Activated CD4-positive, alpha-beta memory T cell treated with anti-CD3 and anti-CD28 coated beads for 36 hours (primary cell): ENCODE results near the gene CACNA1B. TPM values are rescaled to one million over a fixed set of nuclear protein-coding genes. Genes with fewer than 3 reads are reported as not detected.
A peak's percentile ranks its signal among the peaks of the same experiment; 100 is the strongest.
"Not testable (repeated sequence)": the region's sequence is repeated elsewhere in the genome, so short reads cannot be mapped to it uniquely, and the experiment has no call there.

ENCODE experiments used
- CTCF ChIA-PET: fragments of 350-600 bp; sonication (Branson Sonifier 250); formaldehyde crosslinking; loops from one replicate; lab custom pipeline; 2021; ENCODE audit warnings: antibody characterized with exemption, inconsistent platforms; lab: Charles Lee
- POLR2A ChIA-PET: fragments of 350-600 bp; sonication (Branson Sonifier 250); formaldehyde crosslinking; loops from one replicate; lab custom pipeline; 2021; ENCODE audit warnings: antibody characterized with exemption; lab: Charles Lee
- DNase-seq: peaks from one replicate; pipeline ENCODE4 v3.0.0-alpha.2; 2020
- H3K27ac Mint-ChIP-seq: one replicate; pipeline ENCODE4 v1.8.0; 2021; ENCODE audit warnings: mixed read lengths
- H3K27me3 Mint-ChIP-seq: one replicate; pipeline ENCODE4 v1.8.0; 2021; ENCODE audit warnings: mixed read lengths
- H3K36me3 Mint-ChIP-seq: one replicate; pipeline ENCODE4 v1.8.0; 2021; ENCODE audit warnings: mixed read lengths
- H3K4me1 Mint-ChIP-seq: one replicate; pipeline ENCODE4 v1.8.0; 2021; ENCODE audit warnings: low read depth, mixed read lengths
- H3K4me3 Mint-ChIP-seq: one replicate; pipeline ENCODE4 v1.8.0; 2021; ENCODE audit warnings: mild to moderate bottlenecking, mixed read lengths
- H3K9me3 Mint-ChIP-seq: one replicate; pipeline ENCODE4 v1.8.0; 2021; ENCODE audit warnings: mixed read lengths
- intact Hi-C: fragments of 100-400 bp; cut with micrococcal nuclease; formaldehyde crosslinking; loops from one replicate; pipeline ENCODE4 v1.15.1; 2023
- total RNA-seq, 2 experiments: library from RNA; stranded (reverse); gene quantifications; one replicate each; pipeline ENCODE4 v1.2.3, GENCODE V29; 2021

The CACNA1B gene
- under 1 TPM; 0.02 to 0.17 TPM for total RNA-seq

DNA sequence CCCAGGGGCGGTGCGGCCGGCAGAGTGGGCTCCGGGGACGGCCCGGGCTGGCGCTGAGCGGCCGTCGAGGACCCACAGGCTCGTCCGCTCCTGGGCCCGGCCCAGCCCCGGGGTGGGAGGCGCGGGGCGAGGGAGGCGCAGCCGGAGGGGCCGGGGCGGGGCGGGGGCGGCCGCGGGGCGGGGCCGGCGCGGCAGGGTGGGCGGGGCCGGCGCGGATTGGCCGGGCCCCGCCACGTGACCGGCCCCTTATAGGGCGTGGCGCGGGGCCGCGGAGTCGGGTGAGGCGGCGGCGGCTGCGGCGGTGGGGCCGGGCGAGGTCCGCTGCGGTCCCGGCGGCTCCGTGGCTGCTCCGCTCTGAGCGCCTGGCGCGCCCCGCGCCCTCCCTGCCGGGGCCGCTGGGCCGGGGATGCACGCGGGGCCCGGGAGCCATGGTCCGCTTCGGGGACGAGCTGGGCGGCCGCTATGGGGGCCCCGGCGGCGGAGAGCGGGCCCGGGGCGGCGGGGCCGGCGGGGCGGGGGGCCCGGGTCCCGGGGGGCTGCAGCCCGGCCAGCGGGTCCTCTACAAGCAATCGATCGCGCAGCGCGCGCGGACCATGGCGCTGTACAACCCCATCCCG, at the start of gene CACNA1B:
TSS of gene CACNA1B (plus strand) at position 277 of the 617 bp plus-strand sequence. CDS start at position 429, 152 bp downstream.
- H3K4me1 Mint-ChIP-seq, H3K36me3 Mint-ChIP-seq, H3K4me3 Mint-ChIP-seq, CTCF ChIA-PET, H3K9me3 Mint-ChIP-seq, POLR2A ChIA-PET, H3K27ac Mint-ChIP-seq, DNase-seq, intact Hi-C loops: not testable (repeated sequence)
- peaks cover 35% of the 10 kb centered on the region for H3K27me3 Mint-ChIP-seq

DNA sequence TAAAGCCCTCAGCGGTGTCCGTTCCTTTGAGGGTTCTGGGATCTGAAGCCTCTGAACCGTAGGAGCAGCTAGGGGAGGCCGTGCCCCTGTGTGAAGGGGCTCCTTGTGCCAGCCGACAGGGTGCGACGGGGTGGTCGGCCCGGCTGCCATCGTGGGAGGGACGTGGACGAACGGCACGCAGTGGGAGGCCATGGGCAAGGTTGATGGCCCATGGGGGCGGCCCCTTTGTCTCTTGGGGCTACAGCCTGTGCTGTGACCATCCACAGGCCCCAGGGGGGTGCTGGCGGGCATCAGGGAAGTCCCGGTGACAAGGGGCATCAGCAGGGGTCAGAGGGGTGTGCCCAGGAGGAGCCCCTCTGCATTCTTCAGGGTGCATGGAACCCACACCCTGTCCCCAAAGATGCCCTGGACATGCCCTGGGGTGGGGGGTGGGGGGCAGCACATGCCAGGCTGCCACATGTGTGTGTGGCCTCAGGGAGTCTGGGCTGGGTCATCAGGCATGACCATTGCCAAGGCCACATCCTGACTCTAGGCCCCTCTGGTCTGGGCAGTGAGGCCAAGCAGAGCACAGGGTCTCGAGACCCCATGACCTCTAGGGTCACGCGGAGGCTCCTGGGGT, 49.6 kb upstream of the CACNA1B start:
- intact Hi-C loops: no loop called here
- H3K9me3 Mint-ChIP-seq: no peaks in the 10 kb centered on the region
- ChIA-PET CTCF (no interaction called here), POLR2A (no interaction called here)
- H3K4me1 Mint-ChIP-seq: peaks cover 2% of the 10 kb centered on the region
- H3K27me3 Mint-ChIP-seq: no peaks in the 10 kb centered on the region
- no peak for DNase-seq
- no peak overlapping the region for H3K4me3 Mint-ChIP-seq
- H3K27ac Mint-ChIP-seq: no peak overlapping the region
- peaks cover 34% of the 10 kb centered on the region for H3K36me3 Mint-ChIP-seq

DNA sequence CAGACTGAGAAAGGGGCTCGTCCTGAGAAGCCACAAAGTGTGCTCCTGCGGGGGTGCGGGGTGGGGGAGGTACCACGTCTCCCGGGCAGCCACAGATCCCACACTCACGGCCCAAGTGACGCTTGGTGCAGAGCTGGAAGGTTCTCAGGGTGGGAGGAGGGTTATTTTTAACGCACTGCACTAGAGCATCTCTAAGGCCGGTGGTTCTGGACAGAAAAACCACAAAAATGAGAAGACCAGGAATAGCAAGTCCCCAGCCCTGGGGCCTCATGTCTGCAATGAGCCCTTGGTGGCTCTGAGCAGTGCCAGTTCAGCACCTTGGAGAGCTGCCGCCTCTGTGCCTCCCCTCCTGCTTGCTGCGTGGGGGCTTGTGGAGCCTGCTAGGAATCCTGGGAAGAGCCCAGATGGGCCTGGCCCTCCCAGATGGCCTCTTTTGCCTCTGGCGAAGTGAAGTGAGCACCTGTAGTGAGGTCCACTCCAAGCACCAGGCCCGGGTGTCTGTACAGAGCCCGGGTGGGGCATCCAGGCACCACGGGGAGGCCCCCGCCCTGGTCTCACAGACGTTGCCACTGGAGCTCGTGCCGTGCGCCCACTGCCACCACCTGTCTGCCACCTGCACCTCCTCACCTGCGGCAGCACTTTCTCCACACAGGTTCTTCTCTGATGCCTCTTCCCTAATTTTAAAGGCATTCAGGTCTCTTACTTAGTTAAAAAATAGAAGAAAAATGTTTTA, 48.9 kb upstream of the CACNA1B start:
- POLR2A ChIA-PET: no interaction called here

DNA sequence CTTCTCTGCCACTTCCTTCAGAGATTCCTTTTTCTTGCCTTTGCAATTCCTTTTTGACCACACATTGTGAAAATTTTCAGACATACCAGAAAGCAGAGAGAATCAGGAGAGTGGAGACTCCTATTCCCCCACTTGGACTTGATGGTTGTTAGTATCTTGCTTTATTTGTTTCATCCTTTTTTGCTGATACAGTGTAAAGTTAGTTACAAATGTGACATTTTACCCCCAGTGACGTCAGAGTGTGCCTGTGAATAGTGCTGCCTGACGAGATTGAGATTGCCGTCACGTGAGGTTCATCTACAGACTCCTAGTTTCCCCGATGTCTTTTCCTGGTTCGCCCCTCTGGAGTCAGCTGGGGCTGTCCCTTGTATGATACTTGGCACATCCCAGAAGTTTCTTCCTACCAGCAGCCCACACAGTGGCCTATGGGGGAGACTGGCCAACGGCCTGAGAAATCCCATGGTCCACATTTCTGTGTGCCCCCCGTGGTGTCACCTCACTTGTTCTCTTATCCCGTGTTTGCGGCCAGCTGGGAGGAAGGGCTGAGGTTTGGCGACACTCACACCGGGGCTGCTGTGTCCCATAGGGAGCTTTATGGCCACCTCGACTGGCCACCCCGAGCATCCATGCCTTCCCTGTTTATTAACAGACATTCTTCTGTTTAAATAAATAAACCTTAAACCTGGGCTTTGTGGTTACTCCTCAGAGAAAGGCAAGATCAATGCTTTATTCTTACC, 48.2 kb upstream of the CACNA1B start:
- no peak for DNase-seq
- POLR2A ChIA-PET: no interaction called here

More for the DNA sequence above, 48.9 kb upstream of the CACNA1B start:
- intact Hi-C loops: no loop called here
- H3K27me3 Mint-ChIP-seq: no peaks in the 10 kb centered on the region
- no peaks in the 10 kb centered on the region for H3K9me3 Mint-ChIP-seq
- H3K27ac Mint-ChIP-seq: no peak overlapping the region
- CTCF ChIA-PET: no interaction called here
- H3K4me1 Mint-ChIP-seq: peaks cover 2% of the 10 kb centered on the region
- peak; percentile 29 for DNase-seq
- peaks cover 35% of the 10 kb centered on the region for H3K36me3 Mint-ChIP-seq
- no peak overlapping the region for H3K4me3 Mint-ChIP-seq

DNA sequence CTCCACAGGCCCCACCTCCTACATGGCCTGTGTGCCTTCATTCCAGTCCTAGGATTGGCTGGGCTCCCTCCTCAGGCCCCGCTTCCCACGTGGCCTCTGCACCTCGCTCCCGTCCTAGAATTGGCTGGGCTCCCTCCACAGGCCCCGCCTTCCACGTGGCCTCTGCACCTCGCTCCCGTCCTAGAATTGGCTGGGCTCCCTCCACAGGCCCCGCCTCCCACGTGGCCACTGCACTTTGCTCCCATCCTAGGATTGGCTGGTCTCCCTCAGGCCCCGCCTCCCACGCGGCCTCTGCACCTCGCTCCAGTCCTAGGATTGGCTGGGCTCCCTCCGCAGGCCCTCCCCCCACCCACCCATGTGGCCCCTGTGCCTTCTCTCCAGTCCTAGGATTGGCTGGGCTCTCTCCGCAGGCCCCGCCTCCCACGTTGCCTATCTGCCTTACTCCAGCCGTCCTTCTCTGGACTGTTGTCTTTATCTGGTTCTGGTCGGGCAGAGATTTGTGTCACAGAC, 45.3 kb upstream of the CACNA1B start:
- no peaks in the 10 kb centered on the region for H3K9me3 Mint-ChIP-seq
- H3K4me3 Mint-ChIP-seq: no peak overlapping the region
- H3K36me3 Mint-ChIP-seq: peaks cover 13% of the 10 kb centered on the region
- POLR2A ChIA-PET: no interaction called here
- no peak overlapping the region for H3K27ac Mint-ChIP-seq
- no peak for DNase-seq
- H3K4me1 Mint-ChIP-seq: no peaks in the 10 kb centered on the region
- CTCF ChIA-PET: no interaction called here
- H3K27me3 Mint-ChIP-seq: no peaks in the 10 kb centered on the region
- intact Hi-C loops: no loop called here

More for the DNA sequence above, 48.2 kb upstream of the CACNA1B start:
- Mint-ChIP-seq H3K9me3 (no peaks in the 10 kb centered on the region), H3K27me3 (no peaks in the 10 kb centered on the region), H3K27ac (no peak overlapping the region), H3K4me1 (no peaks in the 10 kb centered on the region), H3K36me3 (peaks cover 30% of the 10 kb centered on the region), H3K4me3 (no peak overlapping the region)
- intact Hi-C loops: no loop called here
- CTCF ChIA-PET: no interaction called here

DNA sequence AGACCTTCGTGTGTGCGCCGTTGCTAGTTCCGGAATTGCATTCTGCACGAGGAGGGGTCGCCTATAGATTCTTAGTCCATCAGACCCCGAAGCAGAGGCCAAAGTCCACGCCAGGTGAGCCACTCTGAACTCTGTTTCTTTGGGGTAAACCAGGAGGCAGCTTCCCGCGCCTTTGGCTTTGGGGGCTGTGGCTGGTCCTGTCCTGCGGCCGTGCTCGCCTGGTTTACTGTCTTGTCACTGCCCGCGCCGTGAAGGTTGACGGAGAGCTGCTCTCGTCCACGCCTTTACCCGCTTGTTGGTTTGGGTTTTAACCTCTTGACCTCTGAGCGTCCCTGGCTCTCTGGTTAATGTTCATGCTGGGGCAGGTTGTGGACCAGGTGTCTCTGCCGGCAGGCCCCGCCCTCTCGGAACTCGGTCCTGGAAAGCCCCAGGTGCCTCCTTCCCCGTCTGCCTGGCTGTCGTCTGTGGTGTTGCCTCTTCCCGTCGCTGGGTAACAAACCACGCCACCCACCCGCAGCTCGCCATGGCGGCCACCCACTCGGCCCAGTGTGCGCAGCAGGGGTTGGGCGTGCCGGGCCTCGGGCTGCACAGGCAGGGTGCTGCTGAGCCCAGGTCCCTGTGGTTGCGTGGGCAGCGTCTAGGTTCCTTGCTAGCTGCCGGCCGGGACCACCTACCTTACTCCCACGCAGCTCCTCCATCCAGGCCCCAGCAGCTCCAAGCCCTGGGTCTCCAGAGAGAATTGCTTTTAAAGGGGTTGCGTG, 44.6 kb upstream of the CACNA1B start:
- no peaks in the 10 kb centered on the region for H3K9me3 Mint-ChIP-seq
- no peak for DNase-seq
- ChIA-PET CTCF (no interaction called here), POLR2A (no interaction called here)
- no peak overlapping the region for H3K4me3 Mint-ChIP-seq
- H3K4me1 Mint-ChIP-seq: no peaks in the 10 kb centered on the region
- H3K27me3 Mint-ChIP-seq: no peaks in the 10 kb centered on the region
- H3K36me3 Mint-ChIP-seq: peaks cover 13% of the 10 kb centered on the region
- no peak overlapping the region for H3K27ac Mint-ChIP-seq
- intact Hi-C loops: no loop called here

DNA sequence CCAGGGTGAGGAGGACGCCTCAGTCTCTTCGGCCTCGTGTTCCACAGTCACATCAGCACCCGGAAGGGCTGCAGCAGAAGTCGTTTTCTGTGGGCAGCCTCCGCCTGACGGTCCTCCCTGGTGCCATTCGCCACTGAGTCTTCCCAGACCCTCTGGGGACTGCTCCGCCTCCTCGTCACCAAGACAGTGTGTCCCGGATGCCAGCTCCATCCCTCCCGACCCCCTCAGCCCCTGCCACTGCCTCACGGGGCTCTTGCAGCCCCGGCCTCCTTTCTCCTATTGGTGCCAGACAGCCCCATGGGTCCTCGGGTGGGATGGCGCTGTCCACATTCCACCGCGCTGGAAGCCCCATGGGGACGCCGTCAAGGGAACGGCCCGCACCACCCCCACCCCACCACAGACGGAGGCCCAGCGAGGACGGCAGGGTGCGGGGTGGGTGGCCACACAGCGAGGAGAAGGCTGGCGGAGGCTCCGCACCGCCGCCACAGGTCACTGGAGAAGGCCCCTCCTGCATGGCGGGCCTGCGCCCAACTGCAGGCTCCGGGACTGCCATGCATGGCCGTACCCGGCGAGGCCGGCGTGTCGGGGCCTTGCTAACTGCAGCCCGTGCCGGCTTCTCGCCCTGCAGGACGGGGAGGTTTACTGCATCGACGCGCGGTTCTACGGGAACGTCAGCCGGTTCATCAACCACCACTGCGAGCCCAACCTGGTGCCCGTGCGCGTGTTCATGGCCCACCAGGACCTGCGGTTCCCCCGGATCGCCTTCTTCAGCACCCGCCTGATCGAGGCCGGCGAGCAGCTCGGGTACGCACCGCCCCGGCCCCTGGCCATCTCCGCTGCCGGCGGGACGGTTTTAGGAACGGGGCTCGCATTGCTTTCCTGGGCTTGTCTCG, 43.6 kb upstream of the CACNA1B start:
- H3K36me3 Mint-ChIP-seq: peaks cover 13% of the 10 kb centered on the region
- intact Hi-C loops: no loop called here
- H3K27me3 Mint-ChIP-seq: no peaks in the 10 kb centered on the region
- CTCF ChIA-PET: no interaction called here
- DNase-seq: no peak
- H3K4me3 Mint-ChIP-seq: no peak overlapping the region
- H3K27ac Mint-ChIP-seq: no peak overlapping the region
- H3K4me1 Mint-ChIP-seq: no peaks in the 10 kb centered on the region
- POLR2A ChIA-PET: no interaction called here
- no peaks in the 10 kb centered on the region for H3K9me3 Mint-ChIP-seq

DNA sequence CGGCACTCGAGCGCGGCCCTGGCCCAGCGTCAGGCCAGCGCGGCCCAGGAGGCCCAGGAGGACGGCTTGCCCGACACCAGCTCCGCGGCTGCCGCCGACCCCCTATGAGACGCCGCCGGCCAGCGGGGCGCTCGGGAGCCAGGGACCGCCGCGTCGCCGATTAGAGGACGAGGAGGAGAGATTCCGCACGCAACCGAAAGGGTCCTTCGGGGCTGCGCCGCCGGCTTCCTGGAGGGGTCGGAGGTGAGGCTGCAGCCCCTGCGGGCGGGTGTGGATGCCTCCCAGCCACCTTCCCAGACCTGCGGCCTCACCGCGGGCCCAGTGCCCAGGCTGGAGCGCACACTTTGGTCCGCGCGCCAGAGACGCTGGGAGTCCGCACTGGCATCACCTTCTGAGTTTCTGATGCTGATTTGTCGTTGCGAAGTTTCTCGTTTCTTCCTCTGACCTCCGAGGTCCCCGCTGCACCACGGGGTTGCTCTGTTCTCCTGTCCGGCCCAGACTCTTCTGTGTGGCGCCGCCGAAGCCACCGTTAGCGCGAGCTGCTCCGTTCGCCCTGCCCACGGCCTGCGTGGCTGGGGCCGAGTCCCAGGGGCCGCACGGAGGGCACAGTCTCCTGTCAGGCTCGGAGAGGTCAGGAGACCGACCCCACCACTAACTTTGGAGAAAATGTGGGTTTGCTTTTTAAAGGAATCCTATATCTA, 42.6 kb upstream of the CACNA1B start:
- H3K27ac Mint-ChIP-seq: no peak overlapping the region
- no peaks in the 10 kb centered on the region for H3K4me1 Mint-ChIP-seq
- no peak overlapping the region for H3K4me3 Mint-ChIP-seq
- intact Hi-C loops: no loop called here
- no peak for DNase-seq
- H3K36me3 Mint-ChIP-seq: peaks cover 10% of the 10 kb centered on the region
- ChIA-PET POLR2A (no interaction called here), CTCF (no interaction called here)
- no peaks in the 10 kb centered on the region for H3K27me3 Mint-ChIP-seq
- H3K9me3 Mint-ChIP-seq: no peaks in the 10 kb centered on the region

DNA sequence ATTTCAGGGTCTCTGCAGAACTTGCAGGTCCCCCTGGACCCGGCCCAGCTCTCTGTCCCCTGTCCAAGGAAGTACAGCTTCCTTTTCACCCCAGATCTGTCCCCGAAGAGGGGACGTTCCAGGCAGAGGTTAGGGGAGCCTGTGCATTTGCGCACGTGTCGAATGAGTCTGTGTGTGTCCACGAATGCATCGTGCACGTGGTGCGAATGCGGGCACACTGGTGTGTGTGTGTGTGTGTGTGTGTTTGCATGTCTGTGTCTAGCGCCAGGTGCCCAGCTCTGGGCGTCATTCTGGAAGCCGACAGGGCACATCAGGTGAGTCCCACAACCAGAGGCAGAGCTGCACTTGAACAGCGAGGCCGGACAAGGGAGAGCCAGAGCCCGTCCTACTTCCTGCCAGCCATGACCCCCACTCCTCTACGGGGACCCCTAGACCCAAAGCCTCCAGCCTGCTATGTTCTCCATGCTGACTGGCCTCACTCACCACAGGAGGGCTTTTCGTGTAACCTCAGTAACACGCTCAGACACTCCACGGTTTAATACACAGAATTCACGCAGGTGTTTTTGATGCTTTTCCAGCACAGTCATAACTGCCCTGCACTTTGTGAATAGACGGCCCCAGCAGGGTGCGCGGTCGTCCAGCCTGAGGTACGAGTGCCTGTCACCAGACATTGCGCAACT, 41.3 kb upstream of the CACNA1B start:
- no peaks in the 10 kb centered on the region for H3K27me3 Mint-ChIP-seq
- H3K36me3 Mint-ChIP-seq: peaks cover 8% of the 10 kb centered on the region
- H3K4me1 Mint-ChIP-seq: no peaks in the 10 kb centered on the region
- CTCF ChIA-PET: no interaction called here
- H3K27ac Mint-ChIP-seq: no peak overlapping the region
- intact Hi-C loops: no loop called here
- DNase-seq: no peak
- H3K4me3 Mint-ChIP-seq: no peak overlapping the region
- no peaks in the 10 kb centered on the region for H3K9me3 Mint-ChIP-seq
- POLR2A ChIA-PET: no interaction called here

DNA sequence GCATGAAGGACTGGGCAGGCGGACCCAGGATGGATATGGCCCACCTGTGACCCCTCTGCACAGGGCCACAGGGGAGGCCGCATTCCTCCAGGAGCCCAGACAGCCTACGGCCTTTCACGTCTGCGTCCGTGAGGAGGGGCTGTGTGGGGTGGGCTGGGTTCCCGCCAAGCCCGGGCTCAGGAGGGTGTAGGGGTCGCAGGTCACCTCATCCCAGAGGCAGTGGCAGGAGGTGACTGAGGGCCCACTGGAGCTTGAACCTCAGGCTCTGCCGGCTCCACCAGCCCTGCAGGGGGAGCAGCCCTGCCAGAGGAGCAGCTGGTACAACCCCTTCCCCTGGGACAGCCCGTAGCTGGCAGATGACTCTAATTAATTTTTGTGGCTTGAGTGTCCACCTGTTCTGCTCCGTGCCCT, 40.7 kb upstream of the CACNA1B start:
- Mint-ChIP-seq H3K4me3 (no peak overlapping the region), H3K27ac (no peak overlapping the region), H3K4me1 (no peaks in the 10 kb centered on the region), H3K27me3 (no peaks in the 10 kb centered on the region), H3K36me3 (peaks cover 8% of the 10 kb centered on the region), H3K9me3 (no peaks in the 10 kb centered on the region)
- CTCF ChIA-PET: no interaction called here
- no peak for DNase-seq
- intact Hi-C loops: no loop called here
- POLR2A ChIA-PET: no interaction called here
